HL-60 (cell line): ENCODE measurements around the gene SPTAN1.

Experiments used
- DNase-seq, 2 experiments: peaks; one replicate each; pipeline ENCODE4 v3.0.0-alpha.2; 2010 to 2020; ENCODE audit warnings: low read depth in 1 of 2, low spot score in 1 of 2
- H3K27ac ChIP-seq: fragments of 250-450 bp; sonication (Bioruptor Pico); replicated peaks from 2 replicates; pipeline ENCODE4 v1.5.1; 2020; ENCODE audit warnings: mild to moderate bottlenecking, moderate library complexity
- H3K27me3 ChIP-seq: fragments of 250-450 bp; sonication (Bioruptor Pico); 2 replicates; pipeline ENCODE4 v1.5.1; 2021; ENCODE audit warnings: mild to moderate bottlenecking, moderate library complexity; ENCODE audit not compliant: insufficient read depth, poor library complexity, severe bottlenecking
- H3K4me3 ChIP-seq: replicated peaks from 2 replicates; pipeline ENCODE4 v1.5.1; 2011; ENCODE audit warnings: mild to moderate bottlenecking, control low read depth, low read length; ENCODE audit not compliant: insufficient read depth
- CTCF ChIP-seq: IDR thresholded peaks from one replicate; pipeline ENCODE4 v1.5.1; 2011; ENCODE audit warnings: low read length, control low read depth, inconsistent platforms; ENCODE audit not compliant: insufficient read depth
- GABPA ChIP-seq: IDR thresholded peaks from 2 replicates; pipeline ENCODE4 v1.6.1; 2012; ENCODE audit warnings: low read depth
- POLR2AphosphoS5 ChIP-seq: IDR thresholded peaks from 2 replicates; pipeline ENCODE4 v1.6.1; 2012; ENCODE audit warnings: low read depth
- REST ChIP-seq: IDR thresholded peaks from 2 replicates; pipeline ENCODE4 v1.6.1; 2012; ENCODE audit warnings: low read depth; ENCODE audit not compliant: insufficient replicate concordance
- SPI1 ChIP-seq: IDR thresholded peaks from 2 replicates; pipeline ENCODE4 v1.6.1; 2012; ENCODE audit warnings: low read depth, mild to moderate bottlenecking, borderline replicate concordance

The SPTAN1 gene

GRCh38 chr9:128615571-128615970 lies 63.2 kb downstream of the SPTAN1 start:
- Histone ChIP-seq H3K4me3 (no peak overlapping the region), H3K27ac (no peak overlapping the region)
- TF ChIP-seq SPI1: no peak
- no peak for TF ChIP-seq POLR2AphosphoS5
- TF ChIP-seq REST: no peak
- TF ChIP-seq CTCF: no peak
- TF ChIP-seq GABPA: no peak

GRCh38 chr9:128617943-128618342 lies 65.6 kb downstream of the SPTAN1 start:
- H3K4me3 ChIP-seq: no peak overlapping the region
- no peak for DNase-seq
- no peaks in the 10 kb centered on the region for H3K27me3 ChIP-seq
- no peak for TF ChIP-seq SPI1
- TF ChIP-seq GABPA: no peak
- no peak for TF ChIP-seq CTCF
- TF ChIP-seq REST: no peak
- TF ChIP-seq POLR2AphosphoS5: no peak
- H3K27ac ChIP-seq: no peak overlapping the region

More at GRCh38 chr9:128615571-128615970, 63.2 kb downstream of the SPTAN1 start:
- H3K27me3 ChIP-seq: no peaks in the 10 kb centered on the region
- no peak for DNase-seq

GRCh38 chr9:128619127-128619526 lies 66.7 kb downstream of the SPTAN1 start:
- no peak for TF ChIP-seq GABPA
- TF ChIP-seq REST: no peak
- TF ChIP-seq SPI1: no peak
- TF ChIP-seq POLR2AphosphoS5: no peak
- no peak for TF ChIP-seq CTCF
- H3K27ac ChIP-seq: no peak overlapping the region
- no peaks in the 10 kb centered on the region for H3K27me3 ChIP-seq
- no peak overlapping the region for H3K4me3 ChIP-seq
- no peak for DNase-seq
